ENCODE results near the gene AKAP4. TPM values are rescaled to one million over a fixed set of nuclear protein-coding genes. Genes with fewer than 3 reads are reported as not detected.

The AKAP4 gene
- total RNA-seq, 4 donors from 2014 or later: not detected

DNA sequence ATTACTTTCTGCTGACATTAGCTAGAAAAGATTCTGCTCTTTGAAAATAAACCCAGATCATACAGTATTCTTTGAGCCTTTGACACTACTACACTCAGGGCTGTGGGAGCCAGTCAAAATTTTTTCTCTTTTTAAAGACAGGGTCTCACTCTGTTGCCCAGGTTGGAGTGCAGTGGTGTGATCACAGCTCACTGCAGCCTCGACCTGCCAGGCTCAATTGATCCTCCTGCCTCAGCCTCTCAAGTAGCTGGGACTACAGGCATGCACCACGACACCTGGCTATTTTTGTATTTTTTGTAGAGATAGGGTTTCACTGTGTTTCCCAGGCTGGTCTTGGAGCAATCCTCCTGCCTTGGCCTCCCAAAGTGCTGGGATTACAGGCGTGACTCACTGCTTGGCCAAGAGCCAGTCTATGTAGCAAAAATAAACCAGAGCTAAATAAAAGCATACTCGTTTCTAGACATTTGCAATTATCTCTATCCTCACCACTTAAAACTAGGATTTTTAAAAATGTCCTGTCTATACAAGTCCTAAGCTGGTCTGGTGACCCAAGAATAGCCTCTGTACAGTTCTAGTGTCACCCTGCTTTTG is 43.2 kb downstream of the AKAP4 start:
- Histone ChIP-seq H3K36me3 (no peaks in the 10 kb centered on the region), H3K27me3 (no peaks in the 10 kb centered on the region), H3K27ac (no peak overlapping the region), H3K9me3 (no peaks in the 10 kb centered on the region), H3K4me3 (no peak overlapping the region), H3K4me1 (no peaks in the 10 kb centered on the region)
- TF ChIP-seq POLR2A (IDR thresholded peaks at IDR 0.05): no peak
- TF ChIP-seq, protein P1, sequence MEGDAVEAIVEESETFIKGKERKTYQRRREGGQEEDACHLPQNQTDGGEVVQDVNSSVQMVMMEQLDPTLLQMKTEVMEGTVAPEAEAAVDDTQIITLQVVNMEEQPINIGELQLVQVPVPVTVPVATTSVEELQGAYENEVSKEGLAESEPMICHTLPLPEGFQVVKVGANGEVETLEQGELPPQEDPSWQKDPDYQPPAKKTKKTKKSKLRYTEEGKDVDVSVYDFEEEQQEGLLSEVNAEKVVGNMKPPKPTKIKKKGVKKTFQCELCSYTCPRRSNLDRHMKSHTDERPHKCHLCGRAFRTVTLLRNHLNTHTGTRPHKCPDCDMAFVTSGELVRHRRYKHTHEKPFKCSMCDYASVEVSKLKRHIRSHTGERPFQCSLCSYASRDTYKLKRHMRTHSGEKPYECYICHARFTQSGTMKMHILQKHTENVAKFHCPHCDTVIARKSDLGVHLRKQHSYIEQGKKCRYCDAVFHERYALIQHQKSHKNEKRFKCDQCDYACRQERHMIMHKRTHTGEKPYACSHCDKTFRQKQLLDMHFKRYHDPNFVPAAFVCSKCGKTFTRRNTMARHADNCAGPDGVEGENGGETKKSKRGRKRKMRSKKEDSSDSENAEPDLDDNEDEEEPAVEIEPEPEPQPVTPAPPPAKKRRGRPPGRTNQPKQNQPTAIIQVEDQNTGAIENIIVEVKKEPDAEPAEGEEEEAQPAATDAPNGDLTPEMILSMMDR (IDR thresholded peaks at IDR 0.05): no peak
- WGBS, 2 donors: 46 to 50% methylated on average over 3 to 4 of the region's 4 CpGs
- DNase-seq: no peak
- intact Hi-C loops (cut with DNase I): no loop called here

DNA sequence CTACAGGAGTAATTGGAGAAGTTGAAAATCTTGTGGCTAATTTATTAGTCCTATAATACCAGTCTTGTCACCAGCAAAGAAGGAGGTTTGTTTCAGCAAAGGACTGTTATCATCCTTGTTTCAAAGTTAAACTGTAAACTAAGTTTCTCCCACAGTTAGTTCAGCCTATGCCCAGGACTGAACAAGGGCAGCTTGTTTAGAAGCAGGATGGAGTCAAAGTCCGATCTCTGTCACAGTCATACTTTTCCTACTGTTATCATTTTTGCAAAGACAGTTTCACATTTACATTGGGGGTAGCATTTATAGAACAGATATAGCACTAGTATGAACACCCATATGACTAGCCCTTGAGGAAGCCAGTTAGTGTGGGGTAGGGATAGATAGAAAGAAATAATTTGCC is 46.4 kb downstream of the AKAP4 start:
- Histone ChIP-seq H3K9me3 (no peaks in the 10 kb centered on the region), H3K4me3 (no peak overlapping the region), H3K27ac (no peak overlapping the region), H3K4me1 (no peaks in the 10 kb centered on the region), H3K36me3 (no peaks in the 10 kb centered on the region), H3K27me3 (no peaks in the 10 kb centered on the region)
- TF ChIP-seq POLR2A (IDR thresholded peaks at IDR 0.05): no peak
- TF ChIP-seq, protein P1 (IDR thresholded peaks at IDR 0.05): no peak
- DNase-seq: no peak
- WGBS, 2 donors: 87 to 88% methylated on average over 1 of the region's 1 CpG
- intact Hi-C loops (cut with DNase I): no loop called here

DNA sequence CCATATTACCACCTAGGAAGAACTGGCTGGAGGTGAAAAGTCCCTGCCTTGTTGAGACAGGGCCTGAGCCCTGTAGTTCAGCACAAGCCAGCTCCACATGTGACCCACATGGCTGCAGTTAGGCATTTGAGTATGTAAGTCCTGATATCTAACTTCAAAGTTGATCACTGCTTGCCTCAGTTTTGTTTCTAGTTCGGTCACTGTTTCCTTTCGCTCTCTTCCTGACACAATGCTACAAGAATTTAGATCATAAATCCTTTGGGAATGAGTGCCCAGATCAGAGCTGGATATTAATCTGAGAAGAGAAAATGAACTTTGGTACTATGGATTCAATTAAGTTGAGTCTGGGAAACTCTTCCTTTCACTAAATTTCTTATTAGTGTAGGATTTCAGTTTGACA is 48.4 kb downstream of the AKAP4 start:
- Histone ChIP-seq H3K27me3 (no peaks in the 10 kb centered on the region), H3K4me1 (no peaks in the 10 kb centered on the region), H3K4me3 (no peak overlapping the region), H3K36me3 (no peaks in the 10 kb centered on the region), H3K27ac (no peak overlapping the region), H3K9me3 (no peaks in the 10 kb centered on the region)
- no peak for DNase-seq
- TF ChIP-seq POLR2A (IDR thresholded peaks at IDR 0.05): no peak
- TF ChIP-seq, protein P1 (IDR thresholded peaks at IDR 0.05): no peak
- intact Hi-C loops (cut with DNase I): no loop called here
- 60 to 81% methylated on average over 1 to 2 of the region's 2 CpGs for WGBS, 2 donors

GRCh38 chrX:50147972-50148371 is 52.8 kb downstream of the AKAP4 start:
- no peaks in the 10 kb centered on the region for H3K27me3 ChIP-seq
- DNase-seq: no peak
- no peaks in the 10 kb centered on the region for H3K36me3 ChIP-seq
- no peaks in the 10 kb centered on the region for H3K9me3 ChIP-seq
- no peak overlapping the region for H3K4me3 ChIP-seq
- TF ChIP-seq, protein P1 (IDR thresholded peaks at IDR 0.05): no peak
- TF ChIP-seq POLR2A (IDR thresholded peaks at IDR 0.05): no peak
- WGBS, 2 donors: 67 to 79% methylated on average over 6 to 7 of the region's 7 CpGs
- intact Hi-C loops (cut with DNase I): no loop called here
- H3K27ac ChIP-seq: no peak overlapping the region
- H3K4me1 ChIP-seq: no peaks in the 10 kb centered on the region

Small RNAs within 50 kb of the gene (small RNA-seq; reads per million reads assigned to genes)
- gene PYY3 (0 reads per million in 4 donors), gene RF00019 (0 reads per million in 4 donors)

Other genes starting within 250 kb of the AKAP4 start
- under 1 TPM; 0.32 to 0.57 (median 0.44) TPM for gene CCNB3, start 3.8 kb upstream of the AKAP4 start, total RNA-seq

Data from esophagus squamous epithelium (tissue), 5 donors.